ENCODE results near the gene SLC39A10. TPM values are rescaled to one million over a fixed set of nuclear protein-coding genes. Genes with fewer than 3 reads are reported as not detected.

SLC39A10 gene
- polyA plus RNA-seq, 1 of the 3 experiments (the other 2 are of a cell fraction) = 12.3 TPM

GRCh38 chr2:195639959-195640358 is 17.1 kb upstream of the SLC39A10 start:
- WGBS (ENCODE audit: low lambda C conversion rate) = 86% methylated on average over 1 of the region's 1 CpG
- H2AFZ ChIP-seq (ENCODE audit: low read depth) = no peak overlapping the region
- no peaks in the 10 kb centered on the region for H3K9me2 ChIP-seq
- no peak overlapping the region for H3K27ac ChIP-seq (ENCODE audit: low read depth in 2 of 2, low read length in 1 of 2)
- no peaks in the 10 kb centered on the region for H3K79me2 ChIP-seq (ENCODE audit: insufficient read depth)
- H3F3A ChIP-seq (replicated peaks; ENCODE audit: insufficient read depth) = peaks cover 3% of the 10 kb centered on the region
- H3K36me3 ChIP-seq (replicated peaks in 1 of 2; ENCODE audit: control insufficient read depth in 1 of 2, insufficient read depth in 2 of 2, low read length in 1 of 2) = no peaks in the 10 kb centered on the region
- TF ChIP-seq SMC3 (IDR thresholded peaks at IDR 0.05; ENCODE audit: low read depth, low read length) (no peak), NRF1 (IDR thresholded peaks at IDR 0.05; ENCODE audit: low read depth, low read length) (no peak), RAD21 (IDR thresholded peaks at IDR 0.05; ENCODE audit: low read length) (no peak), TCF12 (IDR thresholded peaks at IDR 0.05) (no peak), RFX5 (IDR thresholded peaks at IDR 0.05; ENCODE audit: low read length) (no peak), TAF1 (IDR thresholded peaks at IDR 0.05; ENCODE audit: borderline replicate concordance, low read depth, low read length) (no peak), TEAD4 (IDR thresholded peaks at IDR 0.05; ENCODE audit: borderline replicate concordance, insufficient read depth) (no peak), REST (IDR thresholded peaks at IDR 0.05; ENCODE audit: low read depth, low read length) (no peak), ZBTB33 (IDR thresholded peaks at IDR 0.05; ENCODE audit: borderline replicate concordance, low read depth) (no peak), ELF1 (IDR thresholded peaks at IDR 0.05) (no peak), NFIC (IDR thresholded peaks at IDR 0.05; ENCODE audit: borderline replicate concordance) (no peak), EZH2phosphoT487 (IDR thresholded peaks at IDR 0.05; ENCODE audit: borderline replicate concordance, low read depth) (no peak), IRF3 (IDR thresholded peaks at IDR 0.05; ENCODE audit: low read depth, low read length) (no peak), EP300 (IDR thresholded peaks at IDR 0.05; ENCODE audit: borderline replicate concordance in 1 of 2, low read depth in 1 of 2, low read length in 1 of 2) (no peak), PBX3 (IDR thresholded peaks at IDR 0.05) (no peak), GATA2 (CRISPR knock-in tag; IDR thresholded peaks at IDR 0.05) (no peak), GABPA (IDR thresholded peaks at IDR 0.05; ENCODE audit: low read depth) (no peak)
- POLR2A ChIA-PET = no interaction called here
- H3K9me3 ChIP-seq = no peaks in the 10 kb centered on the region
- CTCF ChIA-PET = no interaction called here
- H3K9ac ChIP-seq = no peak overlapping the region
- no peaks in the 10 kb centered on the region for H3K4me1 ChIP-seq (ENCODE audit: control insufficient read depth in 1 of 2, insufficient read depth in 2 of 2, low read depth in 1 of 2, low read length in 1 of 2)
- no peak for DNase-seq
- no peaks in the 10 kb centered on the region for H3K27me3 ChIP-seq (ENCODE audit: insufficient read depth)
- H3K4me3 ChIP-seq (ENCODE audit: low read depth in 2 of 2, low read length in 1 of 2) = no peak overlapping the region
- H3K4me2 ChIP-seq = no peak overlapping the region
- H4K20me1 ChIP-seq (ENCODE audit: insufficient read depth) = no peaks in the 10 kb centered on the region
